HFFc6 (cell line): ENCODE data around the gene FHOD3. TPM values are rescaled to one million over a fixed set of nuclear protein-coding genes. Genes with fewer than 3 reads are reported as not detected.

Experiments used
- DNase-seq: peaks from one replicate; pipeline ENCODE4 v3.0.0-alpha.2; 2018
- H3K27ac Mint-ChIP-seq: 2 replicates; pipeline ENCODE4 v1.8.0; 2020; ENCODE audit warnings: mild to moderate bottlenecking, mixed read lengths
- H3K27me3 Mint-ChIP-seq: 2 replicates; pipeline ENCODE4 v1.8.0; 2021; ENCODE audit warnings: mild to moderate bottlenecking, moderate library complexity, mixed read lengths; ENCODE audit not compliant: insufficient read depth
- H3K36me3 Mint-ChIP-seq: 2 replicates; pipeline ENCODE4 v1.8.0; 2021; ENCODE audit warnings: low read depth, mixed read lengths
- H3K4me1 Mint-ChIP-seq: 2 replicates; pipeline ENCODE4 v1.8.0; 2020; ENCODE audit warnings: low read depth, mixed read lengths
- H3K4me3 Mint-ChIP-seq: 2 replicates; pipeline ENCODE4 v1.8.0; 2020; ENCODE audit warnings: mild to moderate bottlenecking, moderate library complexity, mixed read lengths
- H3K9me3 Mint-ChIP-seq: 2 replicates; pipeline ENCODE4 v1.8.0; 2020; ENCODE audit warnings: mild to moderate bottlenecking, mixed read lengths
- CTCF ChIP-seq: fragments of 200-600 bp; sonication (generic); IDR thresholded peaks from 2 replicates; pipeline ENCODE4 v1.5.0; 2021; ENCODE audit warnings: antibody characterized with exemption, mild to moderate bottlenecking
- total RNA-seq, 6 experiments: library from RNA; stranded (reverse); fragmentation: NEBNext Ultra II Directional; extraction: Animal tissue kit (Norgen Biotek cat#: 25700); gene quantifications; 2 replicates in 1 of 6; 3 replicates in 5 of 6; pipeline ENCODE4 v1.2.3, GENCODE V29; 2021

The FHOD3 gene
- total RNA-seq, 6 experiments from 2014 or later, result 32.8 to 67.6 (median 61.4) TPM

GRCh38 chr18:36601316-36601715 lies 303.8 kb downstream of the FHOD3 start:
- no peak overlapping the region for H3K4me3 Mint-ChIP-seq
- no peak for DNase-seq
- H3K9me3 Mint-ChIP-seq, result no peaks in the 10 kb centered on the region
- no peak overlapping the region for H3K27ac Mint-ChIP-seq
- H3K27me3 Mint-ChIP-seq, result no peaks in the 10 kb centered on the region; the same call in 1 of the 2 replicates
- peaks cover 27% of the 10 kb centered on the region for H3K36me3 Mint-ChIP-seq
- no peak for TF ChIP-seq CTCF
- no peaks in the 10 kb centered on the region for H3K4me1 Mint-ChIP-seq

- Mint-ChIP-seq H3K4me1 (no peaks in the 10 kb centered on the region), H3K9me3 (no peaks in the 10 kb centered on the region), H3K27ac (no peak overlapping the region), H3K4me3 (no peak overlapping the region), H3K36me3 (peaks cover 27% of the 10 kb centered on the region), H3K27me3 (no peaks in the 10 kb centered on the region; the same call in 1 of the 2 replicates)
- no peak for DNase-seq
- no peak for TF ChIP-seq CTCF
Measured at GRCh38 chr18:36602071-36602470, 304.6 kb downstream of the FHOD3 start.

DNA sequence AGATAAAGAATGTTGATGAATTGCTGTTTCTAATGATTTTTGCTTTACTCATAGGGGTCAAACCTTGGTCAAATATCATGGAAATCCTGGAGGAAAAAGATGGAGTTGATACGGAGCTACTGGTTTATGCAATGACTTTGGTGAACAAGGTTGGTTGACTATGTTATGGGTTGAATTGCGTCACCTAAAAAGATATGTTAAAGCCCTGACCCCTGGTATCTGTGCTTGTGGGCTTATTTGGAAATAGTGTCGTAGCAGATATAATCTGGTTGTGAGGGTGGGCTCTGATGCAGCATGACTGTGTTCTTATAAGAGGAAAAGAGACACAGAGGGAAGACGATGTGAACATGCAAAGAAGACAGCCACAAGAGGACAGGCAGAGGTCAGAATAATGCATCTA lies 305.1 kb downstream of the FHOD3 start:
- H3K9me3 Mint-ChIP-seq, result no peaks in the 10 kb centered on the region
- no peaks in the 10 kb centered on the region; the same call in 1 of the 2 replicates for H3K27me3 Mint-ChIP-seq
- no peak for DNase-seq
- no peak overlapping the region for H3K27ac Mint-ChIP-seq
- H3K4me3 Mint-ChIP-seq, result no peak overlapping the region
- peaks cover 31% of the 10 kb centered on the region for H3K36me3 Mint-ChIP-seq
- TF ChIP-seq CTCF, result no peak
- no peaks in the 10 kb centered on the region for H3K4me1 Mint-ChIP-seq

DNA sequence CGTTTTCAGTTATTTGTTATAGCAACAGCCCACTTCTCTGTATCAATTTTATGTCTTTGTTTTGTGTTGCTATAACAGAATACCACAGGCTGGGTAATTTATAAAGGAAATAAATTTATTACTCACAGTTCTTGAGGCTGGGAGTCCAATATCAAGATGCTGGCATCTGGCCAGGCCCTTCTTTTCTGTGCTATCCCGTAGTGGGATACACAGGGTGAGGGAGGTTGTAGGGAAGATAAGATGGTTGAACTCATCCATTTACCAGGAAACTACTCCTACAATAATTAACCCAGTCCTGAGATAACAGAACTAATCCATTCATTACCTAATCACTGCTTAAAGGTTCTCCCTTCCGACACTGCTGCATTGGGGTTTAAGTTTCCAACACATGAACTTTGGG lies 310.6 kb downstream of the FHOD3 start:
- no peak for DNase-seq
- H3K27ac Mint-ChIP-seq, result no peak overlapping the region
- H3K27me3 Mint-ChIP-seq, result no peaks in the 10 kb centered on the region; the same call in 1 of the 2 replicates
- no peaks in the 10 kb centered on the region for H3K9me3 Mint-ChIP-seq
- no peak for TF ChIP-seq CTCF
- H3K4me3 Mint-ChIP-seq, result no peak overlapping the region
- H3K36me3 Mint-ChIP-seq, result peaks cover 16% of the 10 kb centered on the region
- peaks cover 8% of the 10 kb centered on the region for H3K4me1 Mint-ChIP-seq

DNA sequence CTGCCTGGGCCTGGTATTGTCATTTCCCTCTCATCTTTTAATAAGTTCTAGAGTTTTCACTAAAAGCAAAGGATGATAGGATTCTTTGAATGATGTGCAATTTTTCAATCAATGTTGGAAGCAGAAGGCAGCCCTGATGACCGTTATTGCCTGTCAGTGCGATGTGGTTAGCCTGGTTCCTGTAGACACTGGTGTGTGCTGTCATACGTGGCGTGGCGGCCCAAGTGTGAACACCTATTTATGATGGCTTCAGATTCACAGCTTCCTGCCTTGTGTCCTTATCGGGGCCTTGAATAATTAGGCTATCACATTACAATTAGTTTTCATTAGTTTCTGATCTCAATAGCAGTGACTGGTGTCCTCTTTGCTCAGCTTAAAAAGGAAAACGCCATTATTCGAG lies 312.7 kb downstream of the FHOD3 start:
- H3K9me3 Mint-ChIP-seq, result no peaks in the 10 kb centered on the region

More for the DNA sequence above, 312.7 kb downstream of the FHOD3 start:
- no peak for TF ChIP-seq CTCF
- DNase-seq, result no peak
- Mint-ChIP-seq H3K4me3 (no peak overlapping the region), H3K27me3 (no peaks in the 10 kb centered on the region), H3K36me3 (peaks cover 23% of the 10 kb centered on the region), H3K4me1 (peaks cover 8% of the 10 kb centered on the region), H3K27ac (no peak overlapping the region)
